ENCODE measurements around the gene UNC13B.

GRCh38 chr9:35195683-35196082, 33.9 kb downstream of the UNC13B start:
- no peak for TF ChIP-seq TAF1 (IDR thresholded peaks at IDR 0.05; ENCODE audit: low read depth, low read length)
- no peak for TF ChIP-seq E2F6 (IDR thresholded peaks at IDR 0.05)
- TF ChIP-seq EP300 (IDR thresholded peaks at IDR 0.05; ENCODE audit: borderline replicate concordance in 1 of 2, low read depth in 2 of 2, low read length in 2 of 2), result no peak
- TF ChIP-seq TBP (IDR thresholded peaks at IDR 0.05; ENCODE audit: low read depth, low read length), result no peak
- no peak for TF ChIP-seq RFX5 (IDR thresholded peaks at IDR 0.05; ENCODE audit: borderline replicate concordance, low read depth, low read length)
- TF ChIP-seq CTCF (IDR thresholded peaks at IDR 0.05; ENCODE audit: control extremely low read depth in 1 of 3, insufficient read depth in 1 of 3, low read depth in 1 of 3, low read length in 3 of 3), result no peak
- TF ChIP-seq TEAD4 (IDR thresholded peaks at IDR 0.05; ENCODE audit: low read depth, low read length), result no peak
- TF ChIP-seq SRF (IDR thresholded peaks at IDR 0.05; ENCODE audit: low read depth, low read length), result no peak
